ENCODE results near the gene CUL1.

- TF ChIP-seq CTCF (IDR thresholded peaks at IDR 0.05 in 2 of 3, conservative IDR thresholded peaks at IDR 0.05 in 1 of 3; ENCODE audit: borderline replicate concordance in 1 of 3, insufficient read depth in 1 of 3, low read depth in 2 of 3, low read length in 2 of 3) (no peak), CEBPB (IDR thresholded peaks at IDR 0.05; ENCODE audit: low read depth) (no peak), ZBTB33 (IDR thresholded peaks at IDR 0.05; ENCODE audit: extremely low read depth, insufficient replicate concordance, low read length) (no peak)
These were observed 92.8 kb downstream of the CUL1 start for GRCh38 chr7:148791546-148791945.

Measured in HCT116 (cell line).